NCI-H1930 (cell line): ENCODE data around the gene VWA5B1.
"Not testable (repeated sequence)": the region's sequence is repeated elsewhere in the genome, so short reads cannot be mapped to it uniquely, and the experiment has no call there.

Experiments used
- DNase-seq, 2 experiments: peaks; one replicate each; lab custom pipeline; 2025; lab: John Stamatoyannopoulos, UW

The VWA5B1 gene

GRCh38 chr1:20290624-20291597 lies at the start of gene VWA5B1:
VWA5B1 (plus strand) TSS chr1:20290875; CDS start chr1:20310602, 19,727 bp downstream.
- no peak for DNase-seq

GRCh38 chr1:20242890-20243479 lies 47.7 kb upstream of the VWA5B1 start:
- DNase-seq = no peak

GRCh38 chr1:20248971-20249612 lies 41.6 kb upstream of the VWA5B1 start:
- no peak for DNase-seq

- DNase-seq = peak in 1 of 2 experiments; percentile 73
Measured at GRCh38 chr1:20250340-20250989, 40.2 kb upstream of the VWA5B1 start.

- no peak for DNase-seq
Measured at GRCh38 chr1:20252587-20252986, 38.1 kb upstream of the VWA5B1 start.

GRCh38 chr1:20255666-20256065 lies 35.0 kb upstream of the VWA5B1 start:
- DNase-seq = no peak

GRCh38 chr1:20259646-20260045 lies 31.0 kb upstream of the VWA5B1 start:
- DNase-seq = no peak

- no peak for DNase-seq
Measured at GRCh38 chr1:20261095-20261494, 29.6 kb upstream of the VWA5B1 start.

- no peak for DNase-seq
Measured at GRCh38 chr1:20262810-20263534, 27.7 kb upstream of the VWA5B1 start.

GRCh38 chr1:20265250-20265649 lies 25.4 kb upstream of the VWA5B1 start:
- DNase-seq = no peak

GRCh38 chr1:20266141-20266540 lies 24.5 kb upstream of the VWA5B1 start:
- DNase-seq = no peak

- DNase-seq = no peak
Measured at GRCh38 chr1:20266642-20267041, 24.0 kb upstream of the VWA5B1 start.

GRCh38 chr1:20271498-20272400 lies 18.9 kb upstream of the VWA5B1 start:
- no peak for DNase-seq

GRCh38 chr1:20273716-20274115 lies 17.0 kb upstream of the VWA5B1 start:
- not testable (repeated sequence) for DNase-seq

- no peak for DNase-seq
Measured at GRCh38 chr1:20275319-20275925, 15.3 kb upstream of the VWA5B1 start.

GRCh38 chr1:20276485-20277159 lies 14.1 kb upstream of the VWA5B1 start:
- DNase-seq = no peak

GRCh38 chr1:20278692-20279130 lies 12.0 kb upstream of the VWA5B1 start:
- DNase-seq = no peak

GRCh38 chr1:20279509-20279908 lies 11.2 kb upstream of the VWA5B1 start:
- no peak for DNase-seq

GRCh38 chr1:20280341-20280740 lies 10.3 kb upstream of the VWA5B1 start:
- no peak for DNase-seq
